CD14-positive monocyte (primary cell): ENCODE measurements around the gene LRPPRC. TPM values are rescaled to one million over a fixed set of nuclear protein-coding genes. Genes with fewer than 3 reads are reported as not detected.

Source experiments
- DNase-seq, 3 donors: peaks; one replicate each; pipeline ENCODE4 v3.0.0-alpha.2; 2011 to 2022
- H2AFZ ChIP-seq: 2 replicates; pipeline ENCODE4 v1.6.0; 2012; ENCODE audit warnings: mild to moderate bottlenecking, low read depth, low read length, inconsistent platforms; ENCODE audit not compliant: insufficient read depth, poor library complexity, severe bottlenecking
- H3K27ac ChIP-seq, 2 donors: 1 replicate in 1 of 2; 2 replicates in 1 of 2; pipeline ENCODE4 v1.5.1; 2012 to 2013; ENCODE audit warnings: low read length in 2 of 2, control low read depth in 1 of 2, inconsistent platforms in 1 of 2, low read depth in 1 of 2, mild to moderate bottlenecking in 1 of 2
- H3K27me3 ChIP-seq, 2 donors: one replicate each; pipeline versions ENCODE4 v1.6.0 to v1.6.1; 2011 to 2013; ENCODE audit warnings: low read length in 2 of 2; ENCODE audit not compliant: control insufficient read depth in 2 of 2, insufficient read depth in 2 of 2
- H3K36me3 ChIP-seq, 2 donors: replicated peaks in 1 of 2; 1 replicate in 1 of 2; 2 replicates in 1 of 2; pipeline versions ENCODE4 v1.5.1 to v1.6.1; 2012 to 2013; ENCODE audit warnings: low read length in 2 of 2, control low read depth in 1 of 2, inconsistent platforms in 1 of 2, mild to moderate bottlenecking in 1 of 2; ENCODE audit not compliant: insufficient read depth in 2 of 2, control insufficient read depth in 1 of 2
- H3K4me1 ChIP-seq, 2 donors: 1 replicate in 1 of 2; 2 replicates in 1 of 2; pipeline versions ENCODE4 v1.5.1 to v1.6.1; 2012 to 2013; ENCODE audit warnings: low read length in 2 of 2, control low read depth in 1 of 2, inconsistent platforms in 1 of 2, mild to moderate bottlenecking in 1 of 2, moderate library complexity in 1 of 2; ENCODE audit not compliant: insufficient read depth in 2 of 2, control insufficient read depth in 1 of 2
- H3K4me2 ChIP-seq: replicated peaks from 2 replicates; pipeline ENCODE3; 2012; ENCODE audit warnings: low read length, moderate library complexity, mild to moderate bottlenecking; ENCODE audit not compliant: poor library complexity, severe bottlenecking; ENCODE audit errors: extremely low read depth
- H3K4me3 ChIP-seq, 3 experiments: fragments of 200-600 bp in 1 of 3; sonication (generic) in 1 of 3; replicated peaks in 1 of 3; 1 replicate in 2 of 3; 2 replicates in 1 of 3; pipeline ENCODE4 v1.5.1; 2011 to 2013; ENCODE audit warnings: low read length in 3 of 3, mild to moderate bottlenecking in 3 of 3, control low read depth in 2 of 3, low read depth in 2 of 3, inconsistent platforms in 1 of 3, moderate library complexity in 1 of 3
- H3K79me2 ChIP-seq: 2 replicates; pipeline ENCODE4 v1.6.0; 2012; ENCODE audit warnings: mild to moderate bottlenecking, control low read depth, inconsistent platforms, low read length, moderate library complexity; ENCODE audit not compliant: insufficient read depth
- H3K9ac ChIP-seq: 2 replicates; pipeline ENCODE4 v1.6.0; 2017; ENCODE audit warnings: low read length, mild to moderate bottlenecking; ENCODE audit not compliant: insufficient read depth, poor library complexity, severe bottlenecking
- H3K9me3 ChIP-seq, 2 donors: replicated peaks in 1 of 2; 1 replicate in 1 of 2; 2 replicates in 1 of 2; pipeline versions ENCODE4 v1.5.1 to v1.6.1; 2012 to 2013; ENCODE audit warnings: low read length in 2 of 2, control low read depth in 1 of 2; ENCODE audit not compliant: control insufficient read depth in 1 of 2, insufficient read depth in 1 of 2
- H4K20me1 ChIP-seq: 2 replicates; pipeline ENCODE4 v1.6.0; 2012; ENCODE audit warnings: mild to moderate bottlenecking, low read length, control low read depth, moderate library complexity; ENCODE audit not compliant: insufficient read depth
- H3K27ac Mint-ChIP-seq, 7 donors: one replicate each; pipeline ENCODE4 v1.8.0; 2020; ENCODE audit warnings: mild to moderate bottlenecking in 7 of 7, mixed read lengths in 7 of 7, moderate library complexity in 6 of 7, inconsistent platforms in 2 of 7
- H3K27me3 Mint-ChIP-seq, 3 donors: one replicate each; pipeline ENCODE4 v1.8.0; 2021 to 2022; ENCODE audit warnings: low read depth in 3 of 3, mild to moderate bottlenecking in 3 of 3, mixed read lengths in 3 of 3, moderate library complexity in 3 of 3, inconsistent platforms in 1 of 3
- H3K36me3 Mint-ChIP-seq, 2 donors: one replicate each; pipeline ENCODE4 v1.8.0; 2020; ENCODE audit warnings: mixed read lengths in 2 of 2, inconsistent platforms in 1 of 2, mild to moderate bottlenecking in 1 of 2
- H3K4me1 Mint-ChIP-seq: one replicate; pipeline ENCODE4 v1.8.0; 2020; ENCODE audit warnings: mild to moderate bottlenecking, mixed read lengths
- H3K4me3 Mint-ChIP-seq, 2 donors: one replicate each; pipeline ENCODE4 v1.8.0; 2020; ENCODE audit warnings: mild to moderate bottlenecking in 2 of 2, mixed read lengths in 2 of 2, moderate library complexity in 1 of 2
- H3K9me3 Mint-ChIP-seq, 7 donors: one replicate each; pipeline ENCODE4 v1.8.0; 2020 to 2022; ENCODE audit warnings: mixed read lengths in 7 of 7, mild to moderate bottlenecking in 6 of 7, moderate library complexity in 6 of 7, inconsistent platforms in 2 of 7
- CTCF ChIP-seq: fragments of 200-600 bp; IDR thresholded peaks from one replicate; pipeline ENCODE4 v1.8.0; 2022; ENCODE audit warnings: antibody characterized with exemption, mild to moderate bottlenecking
- WGBS: methylation state at CpG from one replicate; pipeline ENCODE4 v1.1.5; 2013; ENCODE audit warnings: missing lambda C conversion rate; ENCODE audit not compliant: insufficient coverage; 5-methylcytosine and 5-hydroxymethylcytosine counted together
- intact Hi-C, 2 donors: fragments of 100-400 bp; cut with micrococcal nuclease; formaldehyde crosslinking; loops; one replicate each; pipeline versions ENCODE4 v1.15.0 to v1.15.1; 2023
- polyA plus RNA-seq, 3 donors: library from polyadenylated mRNA; depleted of rRNA in 1 of 3; unstranded in 2 of 3; stranded (reverse) in 1 of 3; fragments of 300-500 nt in 2 of 3; fragments of >200 nt in 1 of 3; fragmentation: Illumina TruSeq in 2 of 3; gene quantifications; 1 replicate in 2 of 3; 2 replicates in 1 of 3; pipeline ENCODE4 v1.2.3, GENCODE V29; 2012 to 2021

Gene LRPPRC
- polyA plus RNA-seq, 3 donors = 15.5 to 25.0 (median 24.8) TPM

DNA sequence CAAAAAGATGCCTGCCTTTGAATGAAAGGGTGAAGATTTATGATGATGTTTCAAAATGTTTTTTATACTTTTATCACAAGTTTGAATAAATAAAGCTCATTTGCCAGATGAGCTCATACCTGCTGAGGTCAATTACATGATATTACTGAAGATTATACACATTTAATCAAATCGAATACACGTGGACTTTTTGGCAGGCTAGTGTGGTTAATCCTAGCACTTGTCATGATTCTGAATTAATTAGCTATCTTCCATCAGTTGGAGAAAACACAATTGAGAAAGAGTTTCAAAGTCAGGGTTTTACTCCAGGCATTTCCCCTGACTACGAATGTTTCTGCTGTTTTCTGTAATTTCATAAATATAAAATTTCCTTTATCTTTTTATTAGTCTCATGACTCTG is 54.4 kb downstream of the LRPPRC start:
- Histone ChIP-seq H3K4me3 (no peak overlapping the region), H3K9me3 (no peaks in the 10 kb centered on the region), H3K9ac (no peak overlapping the region), H3K36me3 (peaks cover 64 to 88% of the 10 kb centered on the region in 2 donors), H3K79me2 (no peaks in the 10 kb centered on the region), H2AFZ (no peak overlapping the region), H3K4me2 (no peak overlapping the region), H4K20me1 (no peaks in the 10 kb centered on the region), H3K4me1 (no peaks in the 10 kb centered on the region), H3K27ac (no peak overlapping the region), H3K27me3 (no peaks in the 10 kb centered on the region)
- Mint-ChIP-seq H3K27ac (no peak overlapping the region), H3K27me3 (no peaks in the 10 kb centered on the region), H3K4me3 (no peak overlapping the region), H3K4me1 (no peaks in the 10 kb centered on the region), H3K9me3 (no peaks in the 10 kb centered on the region), H3K36me3 (peaks cover 55 to 57% of the 10 kb centered on the region in 2 donors)
- WGBS = no CpG with 5 or more reads among the region's 3 CpGs
- no peak for DNase-seq
- no peak for TF ChIP-seq CTCF
- intact Hi-C loops = no loop called here

DNA sequence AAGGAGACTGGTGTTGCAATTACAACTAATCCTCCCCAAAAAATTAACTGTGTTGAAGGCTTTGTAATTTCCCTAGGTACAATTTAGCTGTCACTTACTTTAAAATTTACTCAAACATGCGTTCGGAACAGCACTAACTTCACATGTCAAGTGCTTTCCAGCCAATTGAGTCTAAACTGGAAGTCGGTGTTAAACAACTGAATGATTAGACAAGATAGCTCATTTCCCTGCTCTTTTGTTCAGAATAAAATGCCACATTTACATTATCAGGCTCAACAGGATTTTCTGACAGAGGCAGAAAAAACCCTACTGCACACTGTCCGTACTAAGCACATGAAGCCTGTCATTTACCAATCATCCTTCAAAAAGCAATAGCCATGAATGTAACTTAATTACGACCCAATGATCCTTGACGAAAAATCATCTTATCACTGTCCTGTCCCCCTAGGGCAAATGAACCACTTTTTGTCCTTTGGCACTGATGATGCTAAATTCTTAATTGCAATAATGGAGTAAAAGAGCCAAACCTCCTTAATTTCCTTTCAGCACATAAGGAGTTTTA is 56.0 kb downstream of the LRPPRC start:
- H3K27ac ChIP-seq = no peak overlapping the region
- Mint-ChIP-seq H3K4me3 (no peak overlapping the region), H3K27ac (no peak overlapping the region), H3K4me1 (no peaks in the 10 kb centered on the region), H3K36me3 (peaks cover 42 to 46% of the 10 kb centered on the region in 2 donors), H3K27me3 (no peaks in the 10 kb centered on the region), H3K9me3 (no peaks in the 10 kb centered on the region)
- WGBS = 98% methylated on average over 4 of the region's 6 CpGs
- H3K9me3 ChIP-seq = no peaks in the 10 kb centered on the region
- no peak overlapping the region for H3K4me3 ChIP-seq
- no peaks in the 10 kb centered on the region for H3K79me2 ChIP-seq
- no peak for TF ChIP-seq CTCF
- peaks cover 50 to 79% of the 10 kb centered on the region in 2 donors for H3K36me3 ChIP-seq
- no peak overlapping the region for H2AFZ ChIP-seq
- H3K9ac ChIP-seq = no peak overlapping the region
- no peaks in the 10 kb centered on the region for H4K20me1 ChIP-seq
- H3K4me2 ChIP-seq = no peak overlapping the region
- no peaks in the 10 kb centered on the region for H3K4me1 ChIP-seq
- no peak for DNase-seq
- intact Hi-C loops = no loop called here
- no peaks in the 10 kb centered on the region for H3K27me3 ChIP-seq
